ENCODE measurements around the gene NPHP1. TPM values are rescaled to one million over a fixed set of nuclear protein-coding genes. Genes with fewer than 3 reads are reported as not detected.

Gene NPHP1
- total and polyA plus RNA-seq, 2 of the 8 experiments (the other 6 are each of a cell fraction or from before 2014, with no cell fraction given) = 1.4 to 2.8 TPM

DNA sequence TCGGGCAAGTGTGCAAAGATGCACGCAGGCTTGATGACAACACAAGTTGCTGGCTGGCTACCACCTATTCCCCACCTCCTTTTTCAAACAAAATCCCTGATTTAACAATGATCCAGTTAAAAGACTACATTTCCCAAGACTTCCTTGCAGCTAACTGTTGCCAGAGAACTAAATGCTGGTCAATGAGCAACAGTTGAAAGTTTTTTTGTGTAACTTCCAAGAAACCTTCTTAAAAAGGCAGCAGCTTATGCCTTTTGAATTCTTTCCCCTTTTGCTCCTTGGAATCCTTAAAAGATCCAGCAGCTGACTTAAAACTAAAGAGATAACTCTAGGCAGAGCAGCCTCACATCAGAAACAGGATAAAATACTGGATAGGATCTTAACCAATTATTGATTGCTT lies 38.5 kb downstream of the NPHP1 start:
- Histone ChIP-seq H3K9me3 (ENCODE audit: insufficient read depth in 2 of 2, low read depth in 1 of 2, low read length in 1 of 2) (no peaks in the 10 kb centered on the region), H2BK15ac (ENCODE audit: low read length) (no peak overlapping the region), H3K23me2 (ENCODE audit: low read depth, low read length) (no peaks in the 10 kb centered on the region), H2BK5ac (ENCODE audit: low read depth, low read length) (no peak overlapping the region), H4K91ac (replicated peaks; ENCODE audit: insufficient read length, low read length) (no peak overlapping the region), H2BK20ac (ENCODE audit: low read length) (no peak overlapping the region), H4K20me1 (replicated peaks in 1 of 2; ENCODE audit: control insufficient read depth in 1 of 2, insufficient read depth in 2 of 2, low read length in 2 of 2) (no peaks in the 10 kb centered on the region), H3K4me2 (ENCODE audit: insufficient read depth in 1 of 2, low read depth in 2 of 2, low read length in 2 of 2) (no peak overlapping the region; a peak in 1 of 4 replicates), H2AK5ac (ENCODE audit: low read depth, low read length) (no peak overlapping the region), H4K5ac (ENCODE audit: insufficient read length, low read depth, low read length) (no peak overlapping the region), H3K56ac (replicated peaks; ENCODE audit: insufficient read length, low read depth, low read length) (no peak overlapping the region), H2BK120ac (replicated peaks; ENCODE audit: low read depth, low read length) (no peak overlapping the region), H3K23ac (ENCODE audit: insufficient read length) (no peak overlapping the region), H3K79me2 (ENCODE audit: control insufficient read depth in 1 of 2, insufficient read depth in 2 of 2, low read length in 2 of 2) (no peaks in the 10 kb centered on the region), H3K4me1 (replicated peaks in 1 of 4; ENCODE audit: control insufficient read depth in 3 of 4, insufficient read depth in 4 of 4, low read length in 3 of 4) (peaks cover 3 to 13% (median 7%) of the 10 kb centered on the region in 4 experiments; a peak in 6 of 7 replicates), H3K4me3 (ENCODE audit: extremely low read depth in 1 of 4, insufficient read depth in 2 of 4, low read depth in 3 of 4, low read length in 4 of 4) (no peak overlapping the region), H3K36me3 (ENCODE audit: control insufficient read depth in 2 of 4, insufficient read depth in 4 of 4, low read length in 3 of 4) (no peaks in the 10 kb centered on the region), H2BK12ac (ENCODE audit: low read depth, low read length) (no peak overlapping the region), H3K14ac (ENCODE audit: insufficient read length) (no peak overlapping the region), H3K27me3 (replicated peaks in 1 of 4; ENCODE audit: control insufficient read depth in 3 of 4, extremely low read depth in 1 of 4, insufficient read depth in 3 of 4, low read length in 3 of 4) (no peaks in the 10 kb centered on the region; a peak in 1 of 7 replicates), H2AFZ (ENCODE audit: low read length) (peak overlapping the region; percentile 24; the same call in 1 of the 2 replicates), H3K27ac (ENCODE audit: low read depth, low read length) (no peak overlapping the region), H3K18ac (ENCODE audit: extremely low read depth, low read length) (no peak overlapping the region), H4K8ac (ENCODE audit: extremely low read depth, insufficient read depth, low read length) (no peak overlapping the region), H3K4ac (replicated peaks; ENCODE audit: insufficient read length, low read depth, low read length) (no peak overlapping the region), H3K79me1 (ENCODE audit: low read depth, low read length) (no peaks in the 10 kb centered on the region), H3K9ac (replicated peaks in 1 of 4; ENCODE audit: extremely low read depth in 1 of 4, low read depth in 3 of 4, low read length in 3 of 4) (no peak overlapping the region)
- TF ChIP-seq SP1 (IDR thresholded peaks at IDR 0.05; ENCODE audit: low read depth, low read length) (no peak), CTBP2 (IDR thresholded peaks at IDR 0.05; ENCODE audit: borderline replicate concordance, insufficient read depth, insufficient read length, low read length) (no peak), SIRT6 (IDR thresholded peaks at IDR 0.05; ENCODE audit: low read length) (no peak), BCL11A (IDR thresholded peaks at IDR 0.05; ENCODE audit: low read depth in 2 of 2, low read length in 2 of 2) (no peak), CHD2 (IDR thresholded peaks at IDR 0.05; ENCODE audit: low read length) (no peak), KDM1A (IDR thresholded peaks at IDR 0.05; ENCODE audit: borderline replicate concordance, low read length) (no peak), TAF1 (IDR thresholded peaks at IDR 0.05; ENCODE audit: low read depth, low read length) (no peak), KDM5A (IDR thresholded peaks at IDR 0.05; ENCODE audit: low read length) (no peak), RAD21 (IDR thresholded peaks at IDR 0.05 in 1 of 2, conservative IDR thresholded peaks at IDR 0.05 in 1 of 2; ENCODE audit: low read depth in 2 of 2, low read length in 2 of 2) (no peak)
- CTCF ChIA-PET (ENCODE audit: partially characterized antibody) = interaction anchor here (1.3 to 3.5 kb wide), 2 partner anchors 9 to 14 kb away, joined by 3 to 30 read pairs; no protein-coding TSS in a partner anchor
- DNase-seq (ENCODE audit: low read depth in 1 of 2, low spot score in 2 of 2) (no peak), FAIRE-seq (no peak)
- POLR2A ChIA-PET (ENCODE audit: partially characterized antibody) = no interaction called here
- WGBS, 2 experiments (ENCODE audit: extremely low coverage in 1 of 2, insufficient coverage in 1 of 2, insufficient read length in 1 of 2, insufficient replicate concordance in 2 of 2, low coverage in 1 of 2, low lambda C conversion rate in 2 of 2, missing lambda C conversion rate in 1 of 2) = 89% methylated on average over 2 of the region's 2 CpGs; no CpG with 5 or more reads in 1 of the 2 experiments
